GM18508 (cell line): ENCODE results near the gene KTI12.
"Not testable (repeated sequence)": the region's sequence is repeated elsewhere in the genome, so short reads cannot be mapped to it uniquely, and the experiment has no call there.

Experiments used
- ATAC-seq: cut with Tn5 transposase; IDR thresholded peaks from one replicate; pipeline ENCODE4 v1.9.1; 2021; ENCODE audit warnings: moderate number of reproducible peaks; ENCODE audit not compliant: insufficient read depth, unreplicated experiment

KTI12 gene

DNA sequence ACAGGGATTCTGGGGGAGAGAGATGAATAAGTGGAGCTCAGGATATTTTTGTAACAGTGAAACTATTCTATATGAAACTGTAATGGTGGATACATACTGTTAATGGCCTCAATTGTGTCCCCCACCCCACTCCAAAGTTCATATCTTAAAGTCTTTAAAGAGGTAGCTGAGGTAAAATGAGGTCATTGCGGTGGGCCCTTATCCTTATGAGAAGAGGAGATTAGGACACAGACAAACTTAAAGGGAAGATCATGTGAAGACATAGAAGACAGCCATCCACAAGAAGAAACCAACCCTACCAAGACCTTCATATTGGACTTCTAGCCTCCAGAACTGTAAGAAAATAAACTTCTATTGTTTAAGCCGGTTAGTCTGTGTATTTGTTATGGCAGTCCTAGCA lies 11.6 kb upstream of the KTI12 start:
- no peak for ATAC-seq

- no peak for ATAC-seq
These were observed 8.1 kb upstream of the KTI12 start for GRCh38 chr1:52041551-52042185.

DNA sequence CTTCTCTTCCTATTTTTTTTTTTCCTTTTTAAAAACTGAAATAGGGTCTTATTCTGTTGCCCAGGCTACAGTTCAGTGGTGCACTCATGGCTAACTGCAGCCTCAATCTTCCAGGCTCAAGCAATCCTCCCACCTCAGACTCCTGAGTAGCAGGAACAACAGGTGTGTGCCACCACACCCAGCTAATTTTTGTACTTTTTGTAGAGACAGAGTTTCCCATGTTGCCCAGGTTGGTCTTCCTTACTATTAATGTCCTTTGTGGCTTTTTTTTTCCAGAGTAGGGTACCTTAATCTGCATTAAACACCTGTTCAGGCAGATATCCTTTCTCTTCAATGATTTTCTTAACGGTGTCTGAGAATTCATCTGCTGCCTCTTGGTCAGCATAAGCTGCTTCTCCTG lies 4.3 kb upstream of the KTI12 start:
- no peak for ATAC-seq

GRCh38 chr1:52037402-52037814 lies 3.8 kb upstream of the KTI12 start:
- ATAC-seq: no peak

- ATAC-seq: no peak
These were observed 407 bp upstream of the KTI12 start for GRCh38 chr1:52034050-52034384.

GRCh38 chr1:52032785-52033131 lies 852 bp downstream of the KTI12 start:
- ATAC-seq: no peak

DNA sequence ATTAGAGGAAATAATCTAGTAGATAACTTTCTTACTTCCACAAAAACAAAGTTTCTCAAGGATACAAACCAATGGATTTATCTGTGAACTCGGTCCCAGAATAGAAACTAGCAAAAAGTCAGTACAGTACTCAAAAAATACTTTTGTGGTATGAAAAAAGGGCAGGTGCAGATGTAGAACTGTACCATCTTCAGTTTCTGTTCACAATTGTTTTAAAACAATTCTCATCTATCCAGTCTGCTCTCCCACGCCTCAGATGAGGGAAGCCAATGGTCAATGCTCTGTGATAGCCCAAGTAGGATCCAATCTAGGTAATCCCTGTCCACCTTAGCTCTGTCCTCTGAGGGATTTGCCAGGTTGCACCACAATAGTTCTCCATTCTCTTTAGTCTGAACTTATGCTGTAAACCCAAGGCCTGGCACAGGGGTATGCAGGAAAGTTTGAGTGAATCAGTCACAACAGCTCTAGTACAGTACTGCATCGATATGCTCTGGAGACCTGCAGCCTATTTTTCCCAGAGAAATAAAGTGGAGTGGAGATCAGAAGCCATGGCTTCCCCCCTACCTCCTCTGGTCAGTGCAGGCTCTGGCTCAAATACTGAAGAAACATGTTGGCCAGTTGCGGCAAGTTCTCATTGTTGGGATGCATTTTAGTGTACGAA lies 1.4 kb downstream of the KTI12 start:
- ATAC-seq: no peak

- ATAC-seq: not testable (repeated sequence)
These were observed 4.8 kb downstream of the KTI12 start for GRCh38 chr1:52028839-52029238.

- ATAC-seq: no peak
These were observed 5.3 kb downstream of the KTI12 start for GRCh38 chr1:52028328-52028727.

- ATAC-seq: no peak
These were observed 7.3 kb downstream of the KTI12 start for GRCh38 chr1:52026278-52026677.

GRCh38 chr1:52022133-52022532 lies 11.5 kb downstream of the KTI12 start:
- ATAC-seq: no peak

GRCh38 chr1:52008071-52008809 lies 25.4 kb downstream of the KTI12 start:
- ATAC-seq: no peak

DNA sequence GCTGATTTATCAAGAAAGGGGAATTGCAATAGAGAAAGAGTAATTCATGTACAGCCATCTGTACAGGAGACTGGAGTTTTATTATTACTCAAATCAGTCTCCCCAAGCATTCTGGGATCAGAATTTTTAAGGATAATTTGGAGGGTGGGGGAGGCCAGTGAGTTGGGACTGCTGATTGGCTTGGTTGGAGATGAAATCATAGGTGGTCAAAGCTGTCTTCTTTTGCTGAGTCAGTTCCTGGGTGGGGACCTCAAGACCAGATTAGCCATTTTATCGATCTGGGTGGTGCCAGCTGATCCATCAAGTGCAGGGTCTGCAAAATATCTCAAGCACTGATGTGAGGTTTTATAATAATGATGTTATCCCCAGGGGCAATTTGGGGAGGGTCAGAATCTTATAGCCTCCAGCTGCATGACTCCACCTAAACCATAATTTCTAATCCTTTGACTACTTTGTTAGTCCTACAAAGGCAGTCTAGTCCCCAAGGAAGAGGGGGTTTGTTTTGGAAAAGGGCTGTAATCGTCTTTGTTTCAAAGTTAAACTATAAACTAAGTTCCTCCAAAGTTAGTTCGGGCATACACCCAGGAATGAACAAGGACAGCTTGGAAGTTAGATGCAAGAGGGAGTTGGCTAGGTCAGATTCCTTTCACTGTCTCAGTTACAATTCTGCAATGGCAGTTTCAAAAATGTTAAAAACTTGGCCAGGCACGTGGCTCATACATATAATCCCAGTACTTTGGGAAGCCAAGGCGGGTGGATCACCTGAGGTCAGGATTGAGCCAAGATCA lies 26.2 kb downstream of the KTI12 start:
- ATAC-seq: no peak

- ATAC-seq: not testable (repeated sequence)
These were observed 27.5 kb downstream of the KTI12 start for GRCh38 chr1:52006081-52006553.

DNA sequence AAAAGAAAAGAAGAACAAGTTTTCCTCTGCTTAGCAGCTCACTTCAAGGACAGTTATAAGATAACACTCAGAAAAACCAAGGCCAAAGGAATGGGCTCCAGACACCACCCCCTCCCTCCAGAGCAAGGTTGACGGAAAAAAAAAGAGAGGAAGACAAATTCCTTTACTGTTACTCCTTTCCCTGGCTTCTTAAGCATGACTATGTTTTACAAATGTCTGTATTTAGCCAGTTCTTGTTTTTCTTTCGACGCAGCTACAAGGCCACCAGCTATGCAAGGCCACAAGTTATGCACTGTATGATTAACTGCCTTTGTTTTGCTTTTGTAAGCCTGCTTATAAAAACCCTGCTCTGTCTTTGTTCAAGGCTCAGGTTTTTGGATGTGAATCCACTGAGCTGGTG lies 28.1 kb downstream of the KTI12 start:
- ATAC-seq: not testable (repeated sequence)

- ATAC-seq: no peak
These were observed 29.7 kb downstream of the KTI12 start for GRCh38 chr1:52003877-52004276.

DNA sequence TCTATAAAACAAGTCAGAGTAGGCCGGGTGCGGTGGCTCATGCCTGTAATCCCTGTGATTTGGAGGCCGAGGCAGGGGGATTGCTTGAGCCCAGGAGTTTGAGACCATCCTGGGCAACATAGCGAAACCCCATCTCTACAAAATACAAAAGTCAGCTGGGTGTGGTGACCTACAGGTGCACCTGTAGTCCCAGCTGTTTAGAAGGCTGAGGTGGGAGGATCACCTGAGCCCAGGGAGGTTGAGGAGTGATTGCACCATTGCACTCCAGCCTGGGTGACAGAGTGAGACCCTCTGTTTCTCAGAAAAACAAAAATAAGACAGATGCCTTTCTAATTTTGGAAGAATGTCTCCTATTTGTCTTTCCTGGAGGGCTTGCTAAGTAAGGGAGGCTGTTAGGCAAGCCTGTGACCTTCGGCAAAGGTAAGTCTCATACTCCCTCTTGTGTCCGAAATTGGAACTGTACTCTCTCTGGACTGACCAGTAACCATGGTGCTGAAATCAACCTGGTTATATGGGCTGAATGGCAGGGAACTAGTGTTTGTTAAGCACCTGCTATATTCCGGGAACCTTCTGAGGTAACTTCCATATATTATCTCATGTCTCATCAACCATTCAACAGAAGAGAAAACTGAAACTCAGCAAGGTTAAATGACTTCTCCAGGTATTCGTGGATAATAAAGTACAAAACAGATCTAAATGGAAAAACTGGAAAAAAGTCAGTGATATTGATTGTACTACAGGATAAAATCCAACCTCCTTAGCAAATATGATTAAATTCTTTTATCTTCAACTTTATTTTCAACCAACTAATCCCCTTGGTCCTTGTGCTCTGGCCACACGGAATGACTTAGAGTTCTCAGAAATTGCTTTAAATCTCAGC lies 31.3 kb downstream of the KTI12 start:
- ATAC-seq: no peak

GRCh38 chr1:51998701-51999100 lies 34.9 kb downstream of the KTI12 start:
- no peak for ATAC-seq

DNA sequence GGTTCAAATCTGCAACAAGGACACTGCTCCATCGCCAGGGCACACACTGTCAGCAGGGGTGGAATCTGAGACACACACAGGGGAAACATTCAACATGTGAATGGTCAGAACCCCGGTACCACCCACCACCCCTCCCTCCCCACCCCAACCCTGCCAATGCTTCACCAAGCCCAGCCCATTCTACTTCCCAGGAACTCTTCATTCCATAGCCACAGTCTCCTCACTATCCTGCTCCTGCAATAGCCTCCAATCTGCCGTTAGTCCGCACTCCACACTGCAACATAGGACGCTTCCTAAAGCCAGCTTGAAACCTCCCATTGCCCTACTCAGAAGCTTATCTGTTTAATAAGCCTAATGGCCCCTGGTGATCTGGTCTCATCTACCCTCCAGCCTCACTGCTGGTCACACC lies 35.6 kb downstream of the KTI12 start:
- ATAC-seq: no peak

GRCh38 chr1:51990478-51990965 lies 43.1 kb downstream of the KTI12 start, which contains the start of gene RAB3B:
RAB3B (minus strand) TSS chr1:51990700; CDS start chr1:51977117, 13,583 bp downstream.
- ATAC-seq: no peak
